Stimulated activated CD4-positive, alpha-beta T cell treated with anti-CD3 and anti-CD28 coated beads, Interleukin-1b, Interleukin-23, amount 100 ng/mL, for 1 hour (primary cell): ENCODE measurements around the gene LAD1.

ENCODE experiments used
- DNase-seq, 2 donors: peaks; one replicate each; pipeline ENCODE4 v3.0.0-alpha.2; 2020; ENCODE audit warnings: low read depth in 2 of 2

The LAD1 gene

DNA sequence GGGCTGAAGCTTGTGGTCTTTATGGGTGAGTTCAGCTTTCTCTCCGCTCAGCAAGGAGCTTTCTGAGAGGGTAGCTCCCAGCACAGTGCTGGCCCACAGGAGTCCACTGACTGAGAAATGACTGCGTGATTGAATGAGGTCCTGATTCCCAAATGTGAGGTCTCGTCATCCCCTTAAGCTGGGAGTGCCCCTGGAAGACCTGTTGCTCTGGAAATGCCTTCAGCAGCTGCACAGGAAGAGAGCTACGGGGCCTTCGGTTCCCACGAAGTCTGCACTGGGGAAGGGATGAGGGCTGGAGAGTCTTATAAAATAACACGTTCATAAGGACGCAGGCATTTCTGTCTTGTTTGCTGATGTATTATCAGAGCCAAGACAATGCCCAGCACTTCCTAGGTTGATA, 35.7 kb downstream of the LAD1 start:
- no peak for DNase-seq

DNA sequence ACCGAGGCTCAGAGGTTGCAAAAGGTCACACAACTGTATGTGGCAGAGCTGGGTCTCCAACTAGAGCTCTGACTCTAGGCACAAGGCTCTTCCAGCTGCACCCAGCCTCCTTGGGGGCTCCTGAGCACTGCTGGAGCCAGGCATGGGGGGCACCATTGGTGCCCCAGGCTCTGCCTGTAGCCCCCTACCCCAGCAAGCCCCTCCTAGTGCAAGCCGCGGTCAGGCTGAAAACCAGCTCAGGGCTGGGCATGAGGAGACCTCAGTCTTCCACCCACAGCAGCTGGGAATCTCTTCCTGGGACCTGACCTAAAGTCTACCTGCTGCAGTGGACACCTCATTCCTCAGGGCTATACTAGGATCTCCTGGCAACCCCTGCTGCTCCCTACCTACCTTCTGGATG, 36.2 kb downstream of the LAD1 start:
- DNase-seq = no peak

DNA sequence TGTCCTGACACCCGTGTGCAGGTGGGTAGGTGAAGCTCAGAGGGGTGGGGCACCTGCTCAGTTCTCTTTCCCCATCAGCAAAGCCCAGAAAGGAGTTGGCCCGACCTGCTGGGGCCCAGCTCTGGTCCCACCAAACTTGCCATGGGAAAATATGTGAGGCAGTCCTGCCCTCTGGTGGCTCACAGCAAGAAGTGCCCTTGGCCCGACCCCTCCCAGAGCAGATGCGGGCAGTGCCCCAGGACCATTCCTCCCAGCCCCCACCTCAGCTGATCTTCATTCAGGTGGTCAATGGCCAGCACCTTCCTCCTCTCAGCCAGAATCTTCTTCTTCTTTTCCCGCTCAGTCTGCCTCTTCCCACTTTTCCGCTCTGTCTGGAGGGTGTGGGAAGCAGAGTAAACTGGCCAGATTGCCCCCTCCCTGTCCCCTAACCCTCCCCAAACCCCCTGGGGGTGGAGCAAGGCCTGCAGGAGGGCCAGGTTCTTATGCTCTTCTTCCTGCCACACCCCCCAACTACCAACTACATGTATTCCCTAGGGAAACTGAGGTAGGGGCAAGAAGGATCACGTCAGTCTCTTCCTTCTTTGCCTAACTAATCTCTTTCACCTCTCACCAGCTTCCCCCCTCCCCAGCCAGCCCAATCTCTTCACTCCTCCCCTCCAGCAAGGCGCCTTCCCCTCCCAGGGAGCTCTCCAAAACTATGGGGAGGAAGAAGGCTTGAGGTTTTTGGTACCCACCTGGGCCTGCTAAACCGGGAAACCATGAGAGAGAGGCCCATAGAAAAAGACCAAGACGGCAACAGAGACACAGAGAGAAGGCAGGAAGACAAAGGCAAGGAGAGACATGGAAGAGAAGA, 37.2 kb downstream of the LAD1 start:
- DNase-seq = no peak

DNA sequence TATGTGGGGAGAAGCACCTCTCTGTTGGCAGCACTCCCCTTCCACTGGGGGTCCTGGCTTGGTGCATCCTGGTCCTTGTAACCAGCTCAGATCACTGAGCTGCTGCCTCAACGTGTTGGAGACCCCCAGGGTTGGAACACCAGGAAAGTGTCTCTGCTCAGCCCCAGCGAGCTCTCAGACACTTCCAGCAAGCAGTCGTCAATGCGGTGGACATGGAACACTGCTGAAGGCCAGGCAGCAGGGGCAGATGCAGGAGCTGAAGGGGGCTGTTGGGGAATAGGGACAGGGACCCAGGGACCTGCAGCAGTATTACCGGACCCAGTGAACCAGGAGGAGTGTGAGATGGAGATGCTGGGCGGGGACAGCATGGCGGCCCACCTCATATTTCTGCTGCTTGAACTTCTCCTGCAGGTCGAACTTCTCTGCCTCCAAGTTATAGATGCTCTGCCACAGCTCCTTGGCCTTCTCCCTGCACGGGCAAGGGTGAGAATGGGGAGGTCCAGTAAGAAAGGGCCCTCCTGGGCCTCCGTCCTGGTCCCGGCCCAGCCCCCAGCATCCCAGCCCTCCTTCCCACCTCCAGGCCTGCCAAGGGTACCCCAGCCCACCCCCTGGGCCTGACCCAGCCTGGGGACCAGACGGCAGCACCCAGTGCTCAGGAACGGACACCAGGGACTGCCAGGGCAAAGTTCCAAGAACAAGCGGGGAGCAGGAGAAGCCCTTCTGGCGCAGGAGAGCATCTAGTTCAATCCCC, 38.0 kb downstream of the LAD1 start:
- no peak for DNase-seq

DNA sequence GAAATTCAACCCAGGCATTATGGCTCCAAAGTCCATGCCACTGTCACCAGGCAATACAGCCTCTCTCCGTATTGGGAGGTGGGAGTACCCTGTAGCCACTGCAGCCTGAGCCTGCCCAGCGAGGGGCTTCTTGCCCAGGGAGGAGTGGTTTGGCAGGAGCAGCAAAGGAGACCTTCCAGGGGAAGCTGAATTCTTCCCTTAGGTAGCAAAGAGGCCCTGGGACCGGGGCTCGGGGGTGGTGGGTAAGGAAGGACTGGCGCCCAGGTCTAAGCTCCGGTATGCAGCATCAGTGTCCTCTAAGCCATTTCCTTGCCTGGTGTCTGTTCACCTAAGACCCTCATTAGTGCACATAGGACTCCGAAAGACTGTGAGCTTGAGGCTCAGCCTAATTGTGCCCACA, 38.6 kb downstream of the LAD1 start:
- no peak for DNase-seq

DNA sequence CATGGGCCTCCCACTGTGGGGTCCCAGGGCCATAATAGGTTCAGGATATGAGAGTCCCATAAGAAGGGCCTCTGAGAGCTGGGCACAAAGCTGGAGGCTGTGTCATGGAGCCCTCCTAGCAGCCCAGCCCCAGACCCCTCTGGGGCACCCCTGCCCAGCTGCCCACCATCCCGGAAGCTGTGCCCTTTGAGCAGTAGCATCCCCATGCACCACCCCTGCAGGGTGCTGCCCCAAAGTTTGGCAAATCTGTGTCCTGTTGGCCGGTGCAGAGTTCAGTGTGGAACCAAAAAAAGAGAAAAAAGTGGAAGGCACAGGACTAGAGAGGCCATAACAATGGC, 39.3 kb downstream of the LAD1 start:
- no peak for DNase-seq

DNA sequence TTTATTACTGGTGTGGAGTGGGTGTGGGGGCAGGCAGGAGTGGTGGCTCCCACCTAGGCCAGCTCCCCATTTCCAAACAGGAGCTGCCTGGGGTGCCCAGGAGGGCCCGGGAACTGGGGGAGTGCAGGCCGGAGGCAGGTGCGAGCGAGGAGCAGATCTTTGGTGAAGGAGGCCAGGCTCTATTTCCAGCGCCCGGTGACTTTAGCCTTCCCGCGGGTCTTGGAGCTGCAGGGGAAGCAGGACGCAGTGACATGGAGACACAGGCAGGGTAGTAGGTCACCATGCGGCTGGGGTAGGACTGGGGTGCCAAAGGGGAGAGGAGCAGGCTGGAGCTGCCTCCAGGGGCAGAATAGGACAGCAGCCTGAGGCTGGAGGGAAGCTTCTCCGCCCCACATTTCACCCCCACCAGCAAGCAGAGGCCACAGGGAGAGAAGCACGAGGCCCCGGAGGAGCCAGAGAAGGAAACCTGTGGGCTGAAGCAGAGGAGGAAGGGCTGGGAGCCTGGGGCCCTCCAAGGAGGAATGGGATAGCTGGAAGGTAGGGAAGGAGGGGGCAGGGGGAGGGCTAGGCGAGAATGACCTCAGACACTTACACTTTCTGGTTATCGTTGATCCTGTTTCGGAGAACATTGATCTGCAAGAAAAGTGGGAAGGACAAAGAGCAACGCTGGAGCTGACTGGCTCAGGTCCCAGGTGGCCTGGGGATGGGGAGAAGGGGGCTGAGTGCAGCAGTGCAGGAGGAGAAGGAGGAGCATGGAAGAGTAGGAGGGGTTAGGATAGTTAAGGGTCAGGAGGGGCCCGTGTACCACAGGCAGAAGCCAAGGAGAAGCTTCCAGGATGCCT, 39.9 kb downstream of the LAD1 start:
- no peak for DNase-seq

DNA sequence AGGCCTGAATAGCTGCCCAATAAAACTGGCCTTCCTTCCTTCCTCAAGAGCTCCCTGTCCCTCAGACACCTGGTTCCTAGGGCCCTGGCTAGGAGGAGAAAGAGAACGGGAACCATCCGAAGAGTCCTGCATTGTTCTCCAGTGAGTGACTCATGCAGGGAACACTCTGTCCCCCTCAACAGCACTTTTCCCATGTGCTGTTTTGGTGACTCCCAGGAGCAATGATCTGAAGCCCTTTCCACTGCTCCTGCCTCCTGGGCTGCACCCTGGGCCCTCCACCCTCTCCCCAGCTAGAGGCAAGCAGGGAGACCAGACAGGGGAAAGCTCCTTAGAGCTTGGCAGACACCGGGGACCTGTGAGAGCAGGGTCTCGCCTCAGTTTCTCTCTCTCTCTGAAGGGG, 40.5 kb downstream of the LAD1 start:
- no peak for DNase-seq

DNA sequence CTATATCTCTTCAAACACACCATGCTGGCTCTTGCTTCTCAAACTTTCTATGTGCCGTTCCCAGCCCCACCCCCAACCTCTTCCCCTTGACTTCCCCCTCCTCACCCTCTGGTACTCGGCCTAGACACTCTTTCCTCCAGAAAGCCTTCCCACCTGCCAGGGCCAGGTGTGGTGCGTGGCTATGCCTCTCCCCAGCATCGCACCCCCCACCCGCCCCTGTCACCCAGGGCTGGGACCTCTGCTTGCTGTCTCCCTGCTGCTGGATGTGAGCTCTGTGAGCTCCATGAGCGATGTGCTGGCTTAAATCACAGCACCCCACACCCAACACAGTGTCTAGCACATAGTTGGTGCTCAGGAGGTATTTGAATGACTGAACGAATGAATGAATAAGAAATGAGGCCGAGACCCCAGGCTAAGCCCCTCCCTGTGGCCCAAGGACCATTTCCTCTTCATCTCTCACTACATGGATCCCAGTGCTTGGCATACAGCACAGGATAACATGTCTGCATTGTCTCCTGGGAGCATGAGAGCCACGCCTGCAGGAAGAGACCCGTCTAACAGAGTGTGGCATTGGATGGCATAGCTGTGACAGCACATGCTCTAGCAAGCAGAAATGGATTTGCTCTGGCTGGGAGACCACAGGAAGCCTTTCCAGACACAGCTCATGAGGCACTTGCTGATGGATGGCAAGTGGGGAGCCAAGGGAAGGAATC, 41.3 kb downstream of the LAD1 start:
- no peak for DNase-seq

DNA sequence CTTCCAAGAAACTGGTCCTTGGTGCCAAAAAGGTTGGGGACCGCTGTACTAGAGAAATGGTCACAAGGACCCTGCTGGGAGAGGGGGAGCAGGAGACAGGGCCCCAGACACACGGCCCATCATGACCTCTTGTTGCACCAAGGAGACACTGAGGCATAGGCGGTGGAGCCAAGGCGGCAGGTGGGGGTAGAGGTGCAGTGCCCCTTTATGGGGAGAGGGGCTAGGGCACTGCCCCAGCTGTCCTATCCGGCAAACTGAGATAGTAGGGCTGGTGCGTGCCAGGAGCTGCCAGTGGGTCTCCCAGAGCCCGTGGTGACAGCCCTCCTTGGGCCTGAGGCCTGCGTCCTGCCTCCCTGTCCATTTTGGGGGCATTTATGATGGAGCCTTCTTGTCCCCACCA, 41.9 kb downstream of the LAD1 start:
- DNase-seq = no peak

DNA sequence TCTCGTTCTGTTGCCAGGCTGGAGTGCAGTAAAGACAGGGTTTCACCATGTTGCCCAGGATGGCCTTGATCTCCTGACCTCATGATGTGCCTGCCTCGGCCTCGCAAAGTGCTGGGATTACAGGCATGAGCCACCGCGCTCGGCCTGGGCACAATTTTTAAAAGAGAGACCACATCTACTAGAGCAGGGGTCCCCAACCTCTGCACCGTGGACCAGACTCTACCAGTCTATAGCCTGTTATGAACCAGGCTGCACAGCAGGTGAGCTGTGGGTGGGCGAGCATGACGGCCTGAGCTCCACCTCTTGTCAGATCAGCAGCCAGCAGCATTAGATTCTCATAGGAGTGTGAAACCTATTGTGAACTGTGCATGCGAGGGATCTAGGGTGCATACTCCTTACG, 42.4 kb downstream of the LAD1 start:
- DNase-seq = no peak

DNA sequence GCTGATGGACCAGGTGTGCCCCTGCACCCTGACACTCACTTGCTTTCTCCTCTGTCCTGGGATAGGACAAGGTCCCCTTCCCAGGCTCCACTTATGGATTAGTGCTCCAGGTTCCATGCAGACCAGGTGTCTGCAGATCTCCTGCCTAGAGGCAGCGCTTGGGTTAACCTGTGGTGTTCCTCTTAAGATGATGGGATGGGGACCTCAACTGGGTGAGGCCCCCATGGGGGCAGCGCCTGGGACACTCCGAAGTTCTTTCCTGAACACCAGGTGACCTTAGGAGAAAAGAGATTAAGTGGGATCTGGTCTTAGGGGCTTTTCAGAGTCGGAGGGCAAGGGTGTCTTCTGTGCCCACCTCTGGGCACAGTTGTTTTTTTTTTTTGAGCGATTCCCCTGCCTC, 42.9 kb downstream of the LAD1 start:
- no peak for DNase-seq

DNA sequence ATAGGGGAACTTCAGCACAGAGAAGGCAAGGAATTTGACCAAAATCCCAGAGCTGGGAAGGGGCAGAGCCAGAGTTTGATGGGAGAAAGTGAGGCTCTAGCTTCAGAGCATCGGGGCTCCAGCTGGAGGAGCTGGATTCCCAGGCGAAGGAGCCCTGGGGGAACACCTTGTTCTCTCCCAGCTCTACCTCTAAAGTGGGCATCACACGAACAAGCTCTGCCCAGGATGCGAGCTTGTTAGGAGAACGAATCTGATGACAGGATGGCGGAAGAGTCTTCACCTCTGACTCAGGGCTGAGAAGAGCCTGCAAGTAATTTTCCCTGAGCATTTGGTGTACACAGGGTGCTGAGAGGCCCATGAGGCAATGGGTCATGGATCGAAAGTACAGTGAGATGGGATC, 43.7 kb downstream of the LAD1 start:
- no peak for DNase-seq

DNA sequence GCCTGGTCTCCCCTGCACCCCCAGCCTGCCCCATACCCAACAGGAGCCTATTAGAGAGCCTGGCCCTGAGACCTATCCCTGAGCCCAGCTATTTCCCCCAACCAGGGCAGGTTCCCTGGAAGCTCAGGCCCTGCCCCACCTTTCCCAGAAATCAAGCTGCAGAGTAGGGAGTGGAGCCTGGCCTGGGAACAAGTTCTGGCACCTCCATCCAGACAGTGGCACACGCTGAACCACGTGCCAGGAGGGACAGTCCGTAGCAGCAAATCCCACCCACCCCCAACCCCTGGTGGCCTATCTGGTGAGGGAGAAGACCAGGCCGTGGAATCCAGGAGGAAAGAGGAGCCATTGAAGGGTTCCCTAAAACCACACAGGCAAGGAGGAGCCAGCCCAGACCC, 44.2 kb downstream of the LAD1 start:
- no peak for DNase-seq

DNA sequence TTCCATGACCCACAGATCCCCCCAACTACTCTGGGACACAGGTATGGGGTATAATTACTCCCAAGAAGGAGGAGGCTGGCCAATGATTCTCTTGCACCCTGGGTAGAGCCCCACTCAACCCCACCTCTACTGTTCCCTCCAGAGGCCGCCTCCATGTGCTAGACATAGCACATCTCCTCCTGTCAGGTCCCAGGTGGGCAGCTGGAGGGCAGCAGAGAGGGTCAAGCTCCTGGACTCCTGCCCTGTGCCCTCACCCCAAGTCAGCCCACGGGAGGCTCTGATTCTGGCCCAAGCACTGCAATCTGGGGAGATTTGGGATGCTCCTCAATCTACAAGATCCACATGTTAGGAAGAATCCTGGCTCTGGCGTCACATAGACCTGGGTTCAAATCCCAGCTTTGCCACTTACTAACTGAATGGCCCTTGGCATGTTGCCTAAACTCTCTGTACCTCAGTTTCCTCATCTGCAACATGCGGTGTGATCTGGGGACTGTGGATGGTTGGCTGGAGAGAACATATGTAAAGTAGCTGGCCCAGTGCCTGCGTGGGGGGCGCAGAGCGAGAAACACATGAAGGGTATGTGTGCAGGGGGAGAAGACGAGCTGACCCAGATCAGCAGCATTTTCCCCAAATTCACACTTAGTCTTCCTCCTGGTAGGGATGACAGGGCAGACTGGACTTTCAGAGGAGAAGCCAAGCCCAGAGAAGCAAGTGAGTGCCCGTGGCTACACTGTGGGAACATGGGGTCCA, 44.8 kb downstream of the LAD1 start:
- DNase-seq = no peak

DNA sequence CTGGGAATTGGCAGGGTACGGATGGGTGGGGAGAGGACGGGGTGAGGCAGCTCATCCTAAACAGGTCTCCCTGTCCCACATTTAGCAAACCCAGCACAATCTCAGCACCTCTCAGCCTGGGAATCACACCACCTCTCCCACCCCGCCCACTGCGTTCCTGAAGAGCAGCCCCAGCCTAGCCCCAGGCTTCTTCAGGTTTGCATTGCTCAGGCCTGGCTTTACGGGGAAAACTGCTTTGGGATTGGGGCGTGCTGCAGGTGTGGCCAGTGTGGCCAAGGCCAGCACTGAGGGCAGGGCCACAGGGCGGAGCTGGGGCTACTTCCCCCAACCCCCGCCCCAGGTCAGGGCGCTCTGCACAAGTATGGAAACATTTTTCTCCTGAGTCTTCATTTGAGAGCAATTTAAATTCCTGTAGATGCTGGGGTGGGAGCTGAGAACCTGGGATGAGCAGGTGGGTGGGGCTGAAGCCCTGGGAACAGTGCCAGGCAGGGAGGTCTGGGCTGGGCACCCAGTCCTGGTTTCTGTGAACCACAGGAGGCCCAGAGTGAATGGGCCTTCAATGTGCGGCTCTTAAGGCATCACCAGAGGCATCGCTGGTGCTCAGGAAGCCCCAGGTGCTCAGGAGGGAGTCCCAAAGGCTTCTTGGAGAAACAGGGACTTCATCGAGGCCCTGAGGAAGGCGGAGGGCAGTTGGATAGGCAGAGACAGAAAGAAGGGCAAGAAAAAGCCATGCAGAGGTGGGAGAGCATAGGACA, 45.8 kb downstream of the LAD1 start:
- DNase-seq = no peak

DNA sequence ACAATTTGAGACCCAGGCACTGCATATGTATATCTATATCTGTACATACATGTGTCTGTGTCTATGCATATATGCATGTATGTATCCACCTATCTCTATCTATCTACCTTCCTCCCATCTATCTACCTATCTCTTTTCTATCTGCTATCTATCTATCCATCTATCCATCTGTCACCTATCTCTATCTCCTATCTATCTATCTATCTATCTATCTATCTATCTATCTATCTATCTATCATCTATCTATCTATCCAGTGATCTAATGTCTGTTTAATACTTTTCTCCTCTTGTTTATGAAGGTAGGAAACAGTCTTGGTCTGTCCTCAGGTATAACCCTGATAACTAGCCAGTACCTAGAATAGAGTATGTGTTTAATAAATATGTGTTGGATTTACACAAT, 47.5 kb downstream of the LAD1 start:
- no peak for DNase-seq

DNA sequence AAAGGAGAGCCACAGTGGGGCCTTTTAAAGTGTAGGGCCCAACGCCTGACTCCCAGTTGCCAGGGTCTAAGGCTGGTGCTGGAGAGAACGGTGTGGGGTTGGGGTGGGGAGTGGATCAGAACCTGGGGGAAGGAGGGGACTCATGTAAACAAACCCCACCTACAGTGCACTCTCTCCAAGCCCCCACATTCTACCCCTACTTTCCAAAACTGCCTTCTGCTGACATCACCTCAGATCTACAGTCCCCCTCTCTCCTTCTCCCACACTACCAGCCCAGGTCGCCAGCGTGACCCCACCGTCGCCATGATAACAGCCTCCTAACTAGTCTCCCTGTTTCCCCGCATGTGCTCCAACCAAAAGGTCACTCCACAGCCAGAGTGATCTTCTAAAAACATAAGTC, 48.2 kb downstream of the LAD1 start:
- no peak for DNase-seq

DNA sequence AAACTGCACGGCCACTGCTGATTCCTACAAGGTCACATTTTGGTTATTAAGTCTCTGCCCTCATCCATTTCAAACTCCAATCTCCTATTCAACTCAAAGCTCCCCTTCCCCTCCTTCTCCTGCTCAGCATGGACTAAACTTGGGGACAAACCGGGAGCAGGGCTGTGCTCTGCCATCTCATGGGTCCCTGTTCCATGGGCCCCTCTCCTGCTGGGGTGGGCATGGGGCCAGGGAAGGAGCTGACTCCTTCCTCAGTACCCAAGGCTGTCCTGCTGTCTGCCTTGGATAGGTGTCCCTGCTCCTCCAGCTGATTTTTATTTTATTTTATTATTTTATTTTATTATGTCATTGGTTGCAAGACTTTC, 48.8 kb downstream of the LAD1 start:
- no peak for DNase-seq

DNA sequence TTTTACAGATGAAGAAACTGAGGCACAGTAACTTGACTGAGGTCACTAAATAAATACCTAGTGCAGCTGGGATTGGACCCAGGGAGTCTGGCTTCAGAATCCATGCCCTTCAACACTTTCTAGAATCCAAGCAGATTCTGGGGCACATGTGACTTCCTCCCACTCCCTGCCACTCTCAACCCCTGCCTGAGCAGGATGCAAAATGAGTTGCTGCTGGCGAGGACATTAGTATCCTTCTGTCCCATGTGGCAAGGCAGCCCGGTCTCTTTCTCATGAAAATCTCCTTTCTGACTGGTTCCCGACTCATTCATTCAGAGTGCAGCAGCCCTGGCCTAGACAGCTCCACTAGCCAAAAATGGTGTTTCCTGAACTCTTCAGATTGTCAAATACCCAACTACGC, 50.0 kb downstream of the LAD1 start:
- no peak for DNase-seq

DNA sequence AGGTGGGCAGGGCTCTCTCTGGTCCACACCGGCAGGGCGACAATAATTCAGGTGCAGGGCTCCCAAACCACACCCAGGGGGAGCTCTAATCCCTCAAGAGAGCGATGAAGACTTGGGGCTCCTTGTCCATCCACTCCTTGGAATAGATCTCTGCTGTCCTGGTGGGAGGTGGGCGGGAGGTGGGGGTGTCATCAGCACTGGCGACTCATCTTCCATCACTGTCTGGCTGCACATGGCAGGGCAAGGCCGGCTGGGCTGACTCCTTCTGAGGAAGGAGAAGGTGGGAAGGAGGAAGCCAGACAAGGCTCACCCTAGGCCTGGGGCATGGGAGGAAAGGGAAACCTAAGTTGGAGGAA, 50.9 kb downstream of the LAD1 start:
- DNase-seq = no peak
